ENCODE results near the gene C5orf58. TPM values are rescaled to one million over a fixed set of nuclear protein-coding genes. Genes with fewer than 3 reads are reported as not detected.

The C5orf58 gene
- polyA plus RNA-seq, 1 donor (not counting 4 experiments of a cell fraction or from before 2014, with no cell fraction given): not detected

DNA sequence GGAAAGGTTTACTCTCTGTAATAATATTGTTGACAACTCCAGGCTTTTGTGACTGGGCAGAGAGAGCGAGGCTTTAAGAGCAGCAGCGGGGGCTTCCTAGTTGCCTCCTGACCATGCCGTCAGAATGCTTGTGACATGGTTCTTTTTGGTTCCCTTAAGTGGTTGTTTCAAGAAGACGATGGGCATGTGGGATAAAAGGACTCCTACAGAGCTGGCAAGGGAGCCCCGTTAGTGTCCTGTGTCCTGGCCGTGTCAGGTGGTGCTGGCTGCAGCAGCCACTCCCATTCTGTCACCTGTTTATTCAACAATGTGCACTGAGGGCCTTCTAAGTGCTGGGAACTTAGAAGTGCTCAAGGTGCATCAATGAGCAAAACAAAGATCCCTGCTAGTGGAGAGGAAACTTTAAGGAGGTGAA, 45.1 kb downstream of the C5orf58 start:
- Histone ChIP-seq H3K9ac (ENCODE audit: control insufficient read depth, extremely low read depth, insufficient read depth, low read length) (no peak overlapping the region), H2AFZ (ENCODE audit: control insufficient read depth, low read length) (no peak overlapping the region), H3K4me3 (ENCODE audit: control insufficient read depth in 2 of 3, extremely low read depth in 1 of 3, insufficient read depth in 2 of 3, low read depth in 1 of 3, low read length in 3 of 3) (no peak overlapping the region), H3K9me3 (ENCODE audit: control insufficient read depth, low read depth, low read length) (no peaks in the 10 kb centered on the region), H3K27ac (ENCODE audit: control insufficient read depth, insufficient read depth, low read length) (no peak overlapping the region), H3K79me2 (ENCODE audit: control insufficient read depth, insufficient read depth, low read length) (no peaks in the 10 kb centered on the region), H3K4me1 (ENCODE audit: control insufficient read depth, extremely low read depth, insufficient read depth, low read length) (no peaks in the 10 kb centered on the region), H3K36me3 (ENCODE audit: control insufficient read depth in 2 of 2, extremely low read depth in 1 of 2, insufficient read depth in 2 of 2, low read length in 2 of 2) (no peaks in the 10 kb centered on the region), H3K27me3 (ENCODE audit: control insufficient read depth, extremely low read depth, insufficient read depth, low read length) (no peaks in the 10 kb centered on the region), H4K20me1 (ENCODE audit: control insufficient read depth, extremely low read depth, insufficient read depth, low read length) (no peaks in the 10 kb centered on the region), H3K4me2 (ENCODE audit: control insufficient read depth, extremely low read depth, insufficient read depth, low read depth, low read length) (no peak overlapping the region), H3K9me1 (ENCODE audit: control insufficient read depth, extremely low read depth, insufficient read depth, low read length) (no peaks in the 10 kb centered on the region)
- dilution Hi-C loops (cut with MboI; ENCODE audit: extremely low pct_ligation_motif_present, low sequenced_read_pairs): no loop called here
- DNase-seq (ENCODE audit: low read depth, low spot score) (no peak), FAIRE-seq (no peak)
- no peak for TF ChIP-seq EZH2 (IDR thresholded peaks at IDR 0.05; ENCODE audit: low read length)
- TF ChIP-seq, protein P1, sequence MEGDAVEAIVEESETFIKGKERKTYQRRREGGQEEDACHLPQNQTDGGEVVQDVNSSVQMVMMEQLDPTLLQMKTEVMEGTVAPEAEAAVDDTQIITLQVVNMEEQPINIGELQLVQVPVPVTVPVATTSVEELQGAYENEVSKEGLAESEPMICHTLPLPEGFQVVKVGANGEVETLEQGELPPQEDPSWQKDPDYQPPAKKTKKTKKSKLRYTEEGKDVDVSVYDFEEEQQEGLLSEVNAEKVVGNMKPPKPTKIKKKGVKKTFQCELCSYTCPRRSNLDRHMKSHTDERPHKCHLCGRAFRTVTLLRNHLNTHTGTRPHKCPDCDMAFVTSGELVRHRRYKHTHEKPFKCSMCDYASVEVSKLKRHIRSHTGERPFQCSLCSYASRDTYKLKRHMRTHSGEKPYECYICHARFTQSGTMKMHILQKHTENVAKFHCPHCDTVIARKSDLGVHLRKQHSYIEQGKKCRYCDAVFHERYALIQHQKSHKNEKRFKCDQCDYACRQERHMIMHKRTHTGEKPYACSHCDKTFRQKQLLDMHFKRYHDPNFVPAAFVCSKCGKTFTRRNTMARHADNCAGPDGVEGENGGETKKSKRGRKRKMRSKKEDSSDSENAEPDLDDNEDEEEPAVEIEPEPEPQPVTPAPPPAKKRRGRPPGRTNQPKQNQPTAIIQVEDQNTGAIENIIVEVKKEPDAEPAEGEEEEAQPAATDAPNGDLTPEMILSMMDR (optimal IDR thresholded peaks at IDR 0.05 in 1 of 3, IDR thresholded peaks at IDR 0.05 in 1 of 3, conservative IDR thresholded peaks at IDR 0.05 in 1 of 3; ENCODE audit: extremely low read depth in 1 of 3, insufficient read depth in 2 of 3, low read length in 3 of 3): no peak

DNA sequence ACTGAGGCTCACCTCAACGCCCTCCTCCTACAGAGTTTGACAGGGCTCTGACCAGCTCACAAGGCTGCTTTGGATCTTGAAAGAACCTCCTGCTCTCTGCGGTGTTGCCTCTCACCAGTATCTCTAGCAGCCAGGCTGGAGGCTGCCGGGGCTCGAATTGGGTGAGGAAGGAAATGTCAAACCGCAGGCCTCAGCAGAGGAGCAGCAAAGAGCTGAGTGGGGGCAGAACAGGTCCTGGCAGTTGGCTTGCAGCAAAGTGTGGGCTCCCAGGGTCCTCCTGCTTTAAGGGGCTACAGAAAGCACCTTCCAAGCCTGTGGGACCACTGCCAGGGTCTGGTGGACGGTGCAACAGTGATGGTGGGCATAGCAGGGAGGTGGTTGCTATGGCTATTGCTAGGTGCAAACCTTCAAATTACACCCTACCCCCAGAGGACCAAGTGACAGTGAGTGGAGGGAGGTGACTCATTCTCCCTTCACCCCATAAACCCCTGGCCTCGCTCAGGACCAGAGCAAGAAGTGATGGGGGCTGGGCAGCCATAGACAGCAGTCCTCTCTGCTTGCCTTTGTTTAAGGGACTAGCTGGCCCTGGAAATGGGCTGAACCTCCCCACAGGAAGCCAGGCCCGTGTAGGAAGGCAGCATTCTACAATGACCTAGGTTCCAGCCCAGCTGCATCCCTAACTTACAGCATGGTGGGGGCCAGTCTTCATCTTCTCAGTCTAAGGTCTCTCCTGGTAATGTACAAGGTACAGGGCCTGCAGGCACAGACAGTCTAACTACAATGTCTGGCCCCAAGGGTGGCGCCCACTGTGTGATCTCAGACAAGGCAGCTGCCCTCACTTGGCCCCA, 46.0 kb downstream of the C5orf58 start:
- H3K36me3 ChIP-seq (ENCODE audit: control insufficient read depth in 2 of 2, extremely low read depth in 1 of 2, insufficient read depth in 2 of 2, low read length in 2 of 2): no peaks in the 10 kb centered on the region
- no peaks in the 10 kb centered on the region for H3K4me1 ChIP-seq (ENCODE audit: control insufficient read depth, extremely low read depth, insufficient read depth, low read length)
- no peaks in the 10 kb centered on the region for H4K20me1 ChIP-seq (ENCODE audit: control insufficient read depth, extremely low read depth, insufficient read depth, low read length)
- H3K27ac ChIP-seq (ENCODE audit: control insufficient read depth, insufficient read depth, low read length): no peak overlapping the region
- dilution Hi-C loops (cut with MboI; ENCODE audit: extremely low pct_ligation_motif_present, low sequenced_read_pairs): no loop called here
- no peak overlapping the region for H3K9ac ChIP-seq (ENCODE audit: control insufficient read depth, extremely low read depth, insufficient read depth, low read length)
- no peak overlapping the region for H3K4me2 ChIP-seq (ENCODE audit: control insufficient read depth, extremely low read depth, insufficient read depth, low read depth, low read length)
- H3K9me1 ChIP-seq (ENCODE audit: control insufficient read depth, extremely low read depth, insufficient read depth, low read length): no peaks in the 10 kb centered on the region
- TF ChIP-seq, protein P1 (optimal IDR thresholded peaks at IDR 0.05 in 1 of 3, IDR thresholded peaks at IDR 0.05 in 1 of 3, conservative IDR thresholded peaks at IDR 0.05 in 1 of 3; ENCODE audit: extremely low read depth in 1 of 3, insufficient read depth in 2 of 3, low read length in 3 of 3): no peak
- no peak for TF ChIP-seq EZH2 (IDR thresholded peaks at IDR 0.05; ENCODE audit: low read length)
- no peak overlapping the region for H2AFZ ChIP-seq (ENCODE audit: control insufficient read depth, low read length)
- H3K9me3 ChIP-seq (ENCODE audit: control insufficient read depth, low read depth, low read length): no peaks in the 10 kb centered on the region
- no peak overlapping the region for H3K4me3 ChIP-seq (ENCODE audit: control insufficient read depth in 2 of 3, extremely low read depth in 1 of 3, insufficient read depth in 2 of 3, low read depth in 1 of 3, low read length in 3 of 3)
- FAIRE-seq (no peak), DNase-seq (ENCODE audit: low read depth, low spot score) (no peak)
- no peaks in the 10 kb centered on the region for H3K79me2 ChIP-seq (ENCODE audit: control insufficient read depth, insufficient read depth, low read length)
- H3K27me3 ChIP-seq (ENCODE audit: control insufficient read depth, extremely low read depth, insufficient read depth, low read length): no peaks in the 10 kb centered on the region

All from keratinocyte (primary cell).